Keratinocyte (primary cell): Measurements from ENCODE around the gene CAMK2D.

ENCODE experiments used
- EZH2 ChIP-seq: IDR thresholded peaks from one replicate; pipeline ENCODE4 v1.6.1; 2012; ENCODE audit warnings: inconsistent platforms, mild to moderate bottlenecking, low read length, moderate library complexity
- TF ChIP-seq, protein P1 (sequence below), 3 experiments: IDR thresholded peaks in 1 of 3; conservative IDR thresholded peaks in 1 of 3; optimal IDR thresholded peaks in 1 of 3; 2 replicates in 2 of 3; 3 replicates in 1 of 3; pipeline versions ENCODE3 to v1.5.1; 2011; ENCODE audit warnings: low read length in 3 of 3, mild to moderate bottlenecking in 3 of 3, moderate library complexity in 2 of 3, control low read depth in 1 of 3, inconsistent platforms in 1 of 3; ENCODE audit not compliant: insufficient read depth in 2 of 3; ENCODE audit errors: extremely low read depth in 1 of 3

DNA sequence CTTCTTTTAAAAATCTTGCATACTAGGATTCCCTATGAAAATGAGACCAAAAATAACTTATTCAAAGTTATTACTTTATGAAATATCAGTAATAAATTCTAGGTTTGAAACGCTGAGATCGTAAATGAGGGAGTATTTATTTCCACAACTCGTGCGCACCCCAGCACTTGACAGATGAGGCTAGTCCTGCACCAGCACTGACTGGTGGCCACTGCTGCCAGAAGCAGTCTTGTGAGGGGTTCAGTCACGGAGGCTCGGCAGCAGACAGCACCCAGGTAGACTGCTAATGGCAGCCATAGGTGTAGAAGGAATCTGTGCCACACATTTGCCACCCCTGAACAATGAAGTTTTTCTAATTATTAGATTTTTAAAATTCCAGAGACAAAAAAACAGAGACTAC lies 248.7 kb downstream of the CAMK2D start:
- no peak for TF ChIP-seq EZH2
- TF ChIP-seq, protein P1, sequence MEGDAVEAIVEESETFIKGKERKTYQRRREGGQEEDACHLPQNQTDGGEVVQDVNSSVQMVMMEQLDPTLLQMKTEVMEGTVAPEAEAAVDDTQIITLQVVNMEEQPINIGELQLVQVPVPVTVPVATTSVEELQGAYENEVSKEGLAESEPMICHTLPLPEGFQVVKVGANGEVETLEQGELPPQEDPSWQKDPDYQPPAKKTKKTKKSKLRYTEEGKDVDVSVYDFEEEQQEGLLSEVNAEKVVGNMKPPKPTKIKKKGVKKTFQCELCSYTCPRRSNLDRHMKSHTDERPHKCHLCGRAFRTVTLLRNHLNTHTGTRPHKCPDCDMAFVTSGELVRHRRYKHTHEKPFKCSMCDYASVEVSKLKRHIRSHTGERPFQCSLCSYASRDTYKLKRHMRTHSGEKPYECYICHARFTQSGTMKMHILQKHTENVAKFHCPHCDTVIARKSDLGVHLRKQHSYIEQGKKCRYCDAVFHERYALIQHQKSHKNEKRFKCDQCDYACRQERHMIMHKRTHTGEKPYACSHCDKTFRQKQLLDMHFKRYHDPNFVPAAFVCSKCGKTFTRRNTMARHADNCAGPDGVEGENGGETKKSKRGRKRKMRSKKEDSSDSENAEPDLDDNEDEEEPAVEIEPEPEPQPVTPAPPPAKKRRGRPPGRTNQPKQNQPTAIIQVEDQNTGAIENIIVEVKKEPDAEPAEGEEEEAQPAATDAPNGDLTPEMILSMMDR (optimal IDR thresholded peaks at IDR 0.05 in 1 of 3, IDR thresholded peaks at IDR 0.05 in 1 of 3, conservative IDR thresholded peaks at IDR 0.05 in 1 of 3; ENCODE audit: extremely low read depth in 1 of 3, insufficient read depth in 2 of 3, low read length in 3 of 3): no peak
